ENCODE results near the gene HOXA6. TPM values are rescaled to one million over a fixed set of nuclear protein-coding genes. Genes with fewer than 3 reads are reported as not detected.

The HOXA6 gene
- polyA plus RNA-seq, 3 donors, result not detected

DNA sequence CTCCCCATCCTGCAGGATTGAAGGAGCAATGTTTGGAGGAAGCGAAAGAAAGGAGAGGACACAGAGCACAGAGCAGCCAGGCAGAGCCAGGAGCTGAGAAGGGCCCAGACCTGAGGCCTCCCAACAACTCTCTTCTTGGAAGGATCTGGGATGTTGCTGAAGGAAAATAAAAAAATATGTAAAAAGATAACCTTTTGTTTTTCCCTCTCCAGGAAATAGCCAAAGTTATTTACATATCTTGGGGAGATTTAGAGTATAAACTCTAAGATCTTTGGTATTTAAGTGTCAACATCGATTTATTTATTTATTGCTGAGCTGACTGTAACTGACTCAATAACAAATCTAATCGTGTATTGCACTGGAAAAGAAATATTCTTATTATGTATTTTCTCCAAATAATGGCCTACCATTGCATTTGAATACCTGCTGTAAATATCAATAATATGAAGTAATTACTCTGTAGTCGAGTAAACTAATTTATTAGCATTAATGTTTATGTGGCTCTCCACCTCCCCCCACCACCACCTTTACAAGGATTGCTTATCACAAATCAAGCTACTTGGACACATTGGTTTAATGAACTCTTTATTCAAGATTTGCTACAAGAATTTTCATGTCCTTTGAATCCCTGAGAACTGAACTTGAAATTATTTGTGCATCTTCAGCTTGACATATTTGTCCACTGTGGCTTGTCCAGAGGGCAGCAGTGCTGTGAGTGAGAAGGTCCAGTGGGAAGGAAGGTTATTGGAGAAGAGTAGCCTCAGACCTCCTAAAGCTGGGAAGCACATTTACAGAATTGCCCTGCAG, 39.3 kb upstream of the HOXA6 start:
- Histone ChIP-seq H2AFZ (ENCODE audit: insufficient read depth, low read depth, low read length, poor library complexity, severe bottlenecking) (no peak overlapping the region), H3K79me2 (ENCODE audit: insufficient read depth, low read length) (no peaks in the 10 kb centered on the region), H3K36me3 (replicated peaks in 1 of 2; ENCODE audit: control insufficient read depth in 1 of 2, insufficient read depth in 2 of 2, low read length in 2 of 2) (no peaks in the 10 kb centered on the region), H3K27me3 (ENCODE audit: control insufficient read depth in 2 of 2, insufficient read depth in 2 of 2, low read length in 2 of 2) (peaks cover 95 to 99% of the 10 kb centered on the region in 2 donors), H4K20me1 (ENCODE audit: insufficient read depth, low read length) (no peaks in the 10 kb centered on the region), H3K4me3 (replicated peaks in 1 of 3; ENCODE audit: low read depth in 2 of 3, low read length in 3 of 3) (no peak overlapping the region), H3K27ac (ENCODE audit: low read depth in 1 of 2, low read length in 2 of 2) (no peak overlapping the region), H3K9me3 (replicated peaks in 1 of 2; ENCODE audit: control insufficient read depth in 1 of 2, insufficient read depth in 1 of 2, low read length in 2 of 2) (peaks cover 11 to 73% of the 10 kb centered on the region in 2 donors), H3K4me2 (replicated peaks; ENCODE audit: extremely low read depth, low read length, poor library complexity, severe bottlenecking) (no peak overlapping the region), H3K4me1 (ENCODE audit: control insufficient read depth in 1 of 2, insufficient read depth in 2 of 2, low read length in 2 of 2) (peaks cover 51 to 53% of the 10 kb centered on the region in 2 donors), H3K9ac (ENCODE audit: insufficient read depth, low read length, poor library complexity, severe bottlenecking) (no peak overlapping the region)
- intact Hi-C loops (cut with micrococcal nuclease), result loop anchor here (5.0 kb wide), 1 partner anchor 35 kb away; the partner anchor contains the start of gene HOXA3 (in 2 of the 2)
- Mint-ChIP-seq H3K9me3 (peaks cover 3 to 58% (median 40%) of the 10 kb centered on the region in 7 donors), H3K36me3 (peaks cover 18 to 33% of the 10 kb centered on the region in 2 donors), H3K4me1 (peaks cover 66% of the 10 kb centered on the region), H3K27ac (no peak overlapping the region), H3K27me3 (ENCODE audit: low read depth in 3 of 3) (peaks cover 99 to 100% (median 100%) of the 10 kb centered on the region in 3 donors), H3K4me3 (peak overlapping the region in 1 of 2 donors; percentile 93)
- TF ChIP-seq, protein P1, sequence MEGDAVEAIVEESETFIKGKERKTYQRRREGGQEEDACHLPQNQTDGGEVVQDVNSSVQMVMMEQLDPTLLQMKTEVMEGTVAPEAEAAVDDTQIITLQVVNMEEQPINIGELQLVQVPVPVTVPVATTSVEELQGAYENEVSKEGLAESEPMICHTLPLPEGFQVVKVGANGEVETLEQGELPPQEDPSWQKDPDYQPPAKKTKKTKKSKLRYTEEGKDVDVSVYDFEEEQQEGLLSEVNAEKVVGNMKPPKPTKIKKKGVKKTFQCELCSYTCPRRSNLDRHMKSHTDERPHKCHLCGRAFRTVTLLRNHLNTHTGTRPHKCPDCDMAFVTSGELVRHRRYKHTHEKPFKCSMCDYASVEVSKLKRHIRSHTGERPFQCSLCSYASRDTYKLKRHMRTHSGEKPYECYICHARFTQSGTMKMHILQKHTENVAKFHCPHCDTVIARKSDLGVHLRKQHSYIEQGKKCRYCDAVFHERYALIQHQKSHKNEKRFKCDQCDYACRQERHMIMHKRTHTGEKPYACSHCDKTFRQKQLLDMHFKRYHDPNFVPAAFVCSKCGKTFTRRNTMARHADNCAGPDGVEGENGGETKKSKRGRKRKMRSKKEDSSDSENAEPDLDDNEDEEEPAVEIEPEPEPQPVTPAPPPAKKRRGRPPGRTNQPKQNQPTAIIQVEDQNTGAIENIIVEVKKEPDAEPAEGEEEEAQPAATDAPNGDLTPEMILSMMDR (IDR thresholded peaks at IDR 0.05), result no peak
- DNase-seq, result no peak
- WGBS (ENCODE audit: insufficient coverage), result 80% methylated on average over 1 of the region's 4 CpGs

DNA sequence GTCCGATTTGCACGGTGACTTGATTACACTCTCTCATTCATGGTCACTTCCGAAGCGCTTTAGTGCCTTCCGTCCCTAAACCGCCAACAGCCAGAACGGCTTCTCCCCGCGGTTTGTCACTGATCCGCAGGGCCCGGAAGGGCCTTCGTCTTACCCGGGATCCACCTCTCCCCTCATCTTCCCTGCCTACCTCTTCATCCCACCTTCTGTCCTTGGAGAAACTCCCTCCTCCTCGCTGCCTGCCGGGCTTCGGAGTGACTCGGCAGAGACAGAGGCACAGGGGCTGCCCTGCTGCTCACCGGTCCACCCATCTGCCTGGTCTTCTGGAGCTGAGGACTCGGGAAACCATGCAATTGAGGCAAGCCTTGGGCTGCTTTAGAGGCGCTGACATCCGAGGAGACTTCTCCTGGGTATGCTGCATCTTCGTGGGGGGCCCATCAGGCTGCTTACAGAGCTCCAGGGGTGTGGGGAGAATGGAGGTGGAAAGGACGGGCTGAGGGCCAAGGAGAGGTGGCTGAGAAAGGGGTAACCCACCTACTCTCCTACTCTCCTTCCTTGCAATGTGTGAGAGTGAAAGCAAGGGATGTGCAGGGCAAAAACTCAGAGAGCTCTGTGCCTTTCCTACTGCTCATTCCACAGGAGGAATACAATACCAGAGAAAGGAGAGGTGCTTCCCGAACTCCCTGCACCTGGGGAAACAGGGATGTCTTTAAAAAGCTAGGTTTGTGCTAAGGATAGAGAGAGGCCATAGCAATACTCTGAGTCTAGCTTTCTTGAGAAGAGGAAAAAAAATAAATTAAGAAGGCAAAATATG, 38.5 kb upstream of the HOXA6 start:
- Histone ChIP-seq H3K9me3 (replicated peaks in 1 of 2; ENCODE audit: control insufficient read depth in 1 of 2, insufficient read depth in 1 of 2, low read length in 2 of 2) (peaks cover 11 to 68% of the 10 kb centered on the region in 2 donors), H3K36me3 (replicated peaks in 1 of 2; ENCODE audit: control insufficient read depth in 1 of 2, insufficient read depth in 2 of 2, low read length in 2 of 2) (no peaks in the 10 kb centered on the region), H3K4me3 (replicated peaks in 1 of 3; ENCODE audit: low read depth in 2 of 3, low read length in 3 of 3) (peak overlapping the region in 1 of 3 experiments; percentile 71), H3K4me1 (ENCODE audit: control insufficient read depth in 1 of 2, insufficient read depth in 2 of 2, low read length in 2 of 2) (peaks cover 49 to 51% of the 10 kb centered on the region in 2 donors), H4K20me1 (ENCODE audit: insufficient read depth, low read length) (no peaks in the 10 kb centered on the region), H2AFZ (ENCODE audit: insufficient read depth, low read depth, low read length, poor library complexity, severe bottlenecking) (no peak overlapping the region), H3K27ac (ENCODE audit: low read depth in 1 of 2, low read length in 2 of 2) (no peak overlapping the region), H3K79me2 (ENCODE audit: insufficient read depth, low read length) (no peaks in the 10 kb centered on the region), H3K27me3 (ENCODE audit: control insufficient read depth in 2 of 2, insufficient read depth in 2 of 2, low read length in 2 of 2) (peaks cover 90 to 99% of the 10 kb centered on the region in 2 donors), H3K9ac (ENCODE audit: insufficient read depth, low read length, poor library complexity, severe bottlenecking) (no peak overlapping the region), H3K4me2 (replicated peaks; ENCODE audit: extremely low read depth, low read length, poor library complexity, severe bottlenecking) (peak overlapping the region; percentile 76)
- Mint-ChIP-seq H3K4me1 (peaks cover 62% of the 10 kb centered on the region), H3K27me3 (ENCODE audit: low read depth in 3 of 3) (peaks cover 97 to 99% (median 99%) of the 10 kb centered on the region in 3 donors), H3K27ac (no peak overlapping the region), H3K4me3 (peak overlapping the region; percentile 72 to 93), H3K9me3 (peaks cover 3 to 57% (median 38%) of the 10 kb centered on the region in 7 donors), H3K36me3 (peaks cover 18 to 33% of the 10 kb centered on the region in 2 donors)
- DNase-seq, result no peak
- WGBS (ENCODE audit: insufficient coverage), result 2% methylated on average over 19 of the region's 24 CpGs
- intact Hi-C loops (cut with micrococcal nuclease), result loop anchor here (5.0 kb wide), 1 partner anchor 34 kb away; the partner anchor contains the start of gene HOXA3 (in 2 of the 2)
- TF ChIP-seq, protein P1 (IDR thresholded peaks at IDR 0.05), result no peak

All from CD14-positive monocyte (primary cell).